ENCODE results near the gene CACNA1E.

The CACNA1E gene

DNA sequence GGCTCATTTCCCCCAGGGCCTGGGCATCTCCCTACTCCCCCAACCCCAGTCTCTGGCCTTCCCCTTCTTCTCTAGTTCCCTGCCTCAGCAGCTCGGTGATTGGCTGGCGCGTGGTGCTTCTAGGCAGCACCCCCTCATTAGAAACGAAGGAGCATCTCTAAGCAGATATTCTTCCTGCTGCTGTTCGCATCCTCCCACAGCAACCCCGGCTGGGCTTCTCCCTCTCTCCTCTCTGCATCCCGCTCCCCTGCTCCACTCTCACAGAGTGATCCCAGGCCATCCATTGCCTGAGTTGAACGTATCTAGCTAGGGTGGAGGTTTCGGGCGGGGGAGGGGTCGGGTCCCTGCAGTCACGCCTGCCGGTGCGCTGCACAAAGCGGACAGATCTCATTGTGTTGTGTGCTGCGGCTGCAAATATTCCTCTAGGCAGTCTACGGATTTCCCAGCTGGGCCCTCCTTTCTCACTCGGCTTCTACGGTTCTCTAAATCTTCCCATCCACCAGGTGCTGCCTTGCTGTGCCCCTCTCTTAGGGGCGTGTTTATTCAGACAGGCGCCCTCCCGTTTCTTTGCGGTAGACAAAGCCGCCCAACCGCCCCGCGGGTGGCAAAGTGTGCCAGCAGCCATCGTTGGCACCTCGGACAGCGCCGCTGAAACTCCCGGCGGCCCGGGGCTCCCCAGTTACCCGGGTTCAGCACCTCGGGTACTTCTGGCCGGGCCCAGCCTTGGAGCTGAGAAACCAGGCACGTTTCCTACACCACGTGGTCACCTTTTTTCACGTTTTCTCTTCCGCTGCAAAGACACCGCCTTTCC, 2.2 kb downstream of the CACNA1E start:
- DNase-seq: no peak

- DNase-seq: no peak
These were observed 2.7 kb downstream of the CACNA1E start for GRCh38 chr1:181486098-181486420.

DNA sequence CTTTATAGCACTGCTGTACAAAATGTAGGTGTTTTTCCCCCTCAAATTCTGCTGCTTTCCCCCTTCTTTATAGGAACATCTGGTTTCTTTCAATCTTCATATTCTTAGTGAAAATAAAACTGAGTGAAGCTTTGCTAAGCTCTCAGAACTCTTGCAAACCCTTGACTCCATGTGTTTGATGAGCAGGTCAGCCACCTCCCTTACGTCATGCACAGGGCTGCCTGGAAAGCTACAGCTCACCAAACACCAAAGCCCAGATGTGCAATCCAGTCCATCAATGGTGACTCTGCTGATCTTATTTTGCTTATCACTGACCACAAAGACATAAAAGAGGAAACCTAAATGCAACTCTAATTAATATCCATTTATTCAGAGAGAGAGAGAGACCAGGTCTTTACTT, 5.5 kb downstream of the CACNA1E start:
- no peak for DNase-seq

DNA sequence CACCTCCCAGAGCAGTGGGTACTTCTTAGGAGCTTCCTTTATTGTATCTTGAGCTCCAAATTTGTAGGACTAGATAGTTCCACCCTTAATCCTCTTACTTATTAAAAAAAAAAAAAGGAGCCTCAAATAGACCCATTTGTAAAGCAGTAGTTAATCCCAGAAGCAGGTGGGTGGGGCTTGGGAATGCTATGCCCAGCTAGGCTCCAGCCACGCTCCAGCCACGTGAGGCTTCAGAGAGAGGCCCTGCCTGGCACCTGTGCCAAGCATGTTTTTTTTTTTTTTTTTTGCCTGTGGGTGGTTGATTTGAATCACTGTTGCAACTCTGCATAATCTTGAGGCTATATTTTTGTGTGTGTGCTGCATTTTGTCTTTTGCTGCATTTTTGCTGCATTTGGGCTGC, 7.0 kb downstream of the CACNA1E start:
- DNase-seq: no peak

DNA sequence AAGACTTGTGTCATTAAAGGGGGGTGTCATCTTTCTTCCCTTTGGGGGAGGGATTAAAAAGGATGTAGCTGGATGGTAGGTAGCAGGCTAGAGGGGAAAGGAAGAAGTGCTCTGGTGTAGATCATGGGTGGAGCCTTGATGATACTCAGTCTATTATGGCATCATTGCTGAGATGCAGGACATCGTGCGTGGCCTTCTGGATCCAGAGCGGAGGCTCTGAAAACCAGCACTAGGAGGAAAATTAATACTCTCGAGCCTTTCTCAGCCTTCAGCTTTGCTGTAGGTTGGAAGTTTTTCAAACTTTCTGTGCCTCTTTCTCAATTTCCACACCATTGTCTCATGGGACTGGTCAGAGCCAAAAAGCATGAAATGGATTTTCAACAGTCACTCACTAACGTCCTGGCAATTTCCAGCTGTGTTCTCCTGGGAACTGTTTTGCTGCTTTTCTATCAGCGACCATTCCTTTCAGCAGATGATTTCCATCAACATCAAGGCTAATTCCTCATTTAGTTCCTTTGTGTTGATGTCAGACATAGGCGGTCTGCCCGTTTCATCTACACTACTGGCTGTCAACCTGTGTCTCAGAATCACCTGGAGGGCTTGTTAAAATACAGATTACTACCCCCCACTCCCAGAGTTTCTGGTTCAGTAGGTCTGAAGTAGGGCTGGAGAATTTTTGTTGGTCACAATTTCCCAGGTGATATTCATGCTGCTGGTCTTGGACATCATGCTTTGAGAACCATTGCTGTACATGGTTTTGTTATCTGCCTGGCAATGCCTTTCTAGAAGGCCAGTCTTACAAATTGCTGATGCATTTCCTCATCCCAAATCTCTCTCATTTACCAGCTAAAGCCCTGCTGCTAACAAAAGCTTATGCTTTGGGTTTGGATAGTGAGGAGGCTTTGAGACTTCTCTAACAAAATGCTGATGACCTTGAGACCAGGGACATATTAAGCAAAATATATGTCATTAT, 7.7 kb downstream of the CACNA1E start:
- no peak for DNase-seq

DNA sequence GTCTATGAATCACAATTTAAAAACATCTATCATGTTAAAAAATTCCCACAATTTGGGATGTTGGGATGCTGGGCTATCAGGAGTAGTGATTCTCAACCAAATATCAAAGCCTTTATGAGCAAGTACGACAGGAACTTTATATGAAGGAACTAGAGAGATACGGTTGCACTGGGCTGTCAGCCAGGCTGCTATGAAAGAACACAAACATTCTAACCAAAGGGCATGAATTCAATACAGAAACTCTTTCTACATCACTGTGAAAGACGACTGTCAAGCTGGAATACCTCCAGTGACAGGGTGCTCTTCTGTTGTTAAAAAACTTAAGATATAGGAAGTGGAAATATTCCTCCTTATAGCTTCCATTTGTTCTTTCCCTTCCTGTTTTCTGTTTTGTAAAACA, 9.8 kb downstream of the CACNA1E start:
- no peak for DNase-seq

DNA sequence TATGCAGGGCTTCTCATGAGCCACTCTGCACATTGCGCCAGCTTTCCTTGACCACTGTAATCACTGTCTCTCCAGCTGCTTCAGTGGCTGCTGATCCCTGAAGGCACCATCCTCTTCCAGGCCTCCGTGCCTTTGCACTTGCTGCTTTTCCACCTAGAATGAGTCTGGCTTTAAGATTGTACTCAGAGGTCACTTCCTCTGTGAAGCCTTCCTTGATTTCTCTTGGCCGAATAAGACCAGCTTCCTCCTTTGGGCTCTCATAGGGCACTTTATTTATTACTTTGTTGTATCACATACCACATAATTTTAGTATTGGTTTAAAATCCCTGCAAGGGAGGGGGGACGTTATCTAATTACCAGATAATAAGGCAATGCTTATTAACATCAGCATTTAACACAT, 10.6 kb downstream of the CACNA1E start:
- DNase-seq: no peak

GRCh38 chr1:181496759-181497158, 13.4 kb downstream of the CACNA1E start:
- DNase-seq: no peak

GRCh38 chr1:181497870-181498269, 14.6 kb downstream of the CACNA1E start:
- no peak for DNase-seq

GRCh38 chr1:181499825-181500224, 16.5 kb downstream of the CACNA1E start:
- DNase-seq: no peak

GRCh38 chr1:181500636-181501035, 17.3 kb downstream of the CACNA1E start:
- DNase-seq: no peak

- DNase-seq: no peak
These were observed 18.3 kb downstream of the CACNA1E start for GRCh38 chr1:181501612-181502011.

- no peak for DNase-seq
These were observed 20.0 kb downstream of the CACNA1E start for GRCh38 chr1:181503171-181503810.

- no peak for DNase-seq
These were observed 21.1 kb downstream of the CACNA1E start for GRCh38 chr1:181504399-181504842.

DNA sequence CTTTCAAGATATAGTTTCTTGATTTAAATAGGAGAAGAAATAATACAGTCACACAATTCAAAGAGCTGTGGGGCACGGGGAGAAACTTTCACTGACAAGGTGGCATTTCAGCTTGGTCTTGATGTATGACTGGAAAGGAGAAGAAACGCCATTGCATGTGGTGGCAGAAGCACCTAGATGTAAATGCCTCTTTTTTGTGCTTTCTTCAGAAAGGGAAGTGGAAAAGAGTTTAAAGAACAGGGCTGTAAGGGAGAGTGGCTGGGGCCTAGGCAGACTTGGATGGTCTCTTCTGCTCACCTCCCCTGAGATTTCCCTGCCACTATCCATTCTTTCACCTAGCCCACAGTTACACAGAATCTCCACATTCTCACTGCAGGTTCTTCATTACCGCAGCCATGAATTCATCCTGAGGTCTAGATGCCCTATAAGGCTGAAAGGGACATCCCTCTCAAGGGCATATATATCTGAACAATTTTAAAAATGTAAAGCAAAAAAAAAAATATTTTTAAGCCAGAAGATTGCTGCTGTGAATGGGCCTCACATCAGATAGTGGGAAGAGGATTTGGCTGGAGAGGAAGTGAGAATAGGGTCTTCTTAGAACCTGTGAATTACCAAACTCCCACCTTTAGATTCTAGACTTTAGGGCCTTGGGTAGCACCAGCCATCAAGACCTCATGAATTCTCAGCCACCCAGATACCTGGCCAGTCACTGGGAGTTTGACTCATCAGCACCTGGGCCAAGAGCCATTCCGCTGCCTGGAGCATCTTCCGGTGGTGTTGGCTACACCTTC, 23.4 kb downstream of the CACNA1E start:
- DNase-seq: no peak

DNA sequence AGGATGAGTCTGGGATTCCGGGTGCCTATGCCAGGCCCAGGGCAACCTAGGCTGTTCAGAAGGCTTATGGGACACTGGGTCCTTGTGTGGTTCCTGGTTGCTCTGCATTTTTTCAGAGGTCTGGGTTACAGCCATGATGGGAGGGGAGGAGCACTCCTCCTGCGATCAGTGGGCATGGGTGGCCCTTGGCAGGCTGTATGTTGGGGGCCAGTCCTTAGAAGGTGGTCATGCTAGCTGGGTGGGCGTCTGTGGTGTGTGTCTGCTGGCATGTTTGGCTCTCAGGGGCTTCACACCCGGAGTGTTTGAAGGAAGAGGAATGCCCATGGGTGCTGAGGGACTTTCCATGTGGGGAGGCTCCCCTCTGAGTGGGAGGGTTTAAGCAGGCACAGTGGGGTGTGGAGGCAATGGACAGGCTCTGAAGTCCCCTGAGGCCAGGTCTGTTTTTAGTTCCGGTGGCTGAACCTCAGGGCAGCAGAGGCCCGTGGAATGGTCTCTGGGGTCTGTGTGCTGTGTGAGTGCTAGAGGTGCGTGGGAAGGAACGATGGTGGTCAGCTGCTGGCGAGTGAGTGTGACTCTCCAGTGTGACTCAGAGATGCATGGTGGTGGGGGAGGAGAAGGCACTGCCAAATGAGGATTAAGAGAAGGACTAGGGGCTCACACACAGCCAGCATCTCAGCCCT, 25.3 kb downstream of the CACNA1E start:
- DNase-seq: no peak

- DNase-seq: no peak
These were observed 30.5 kb downstream of the CACNA1E start for GRCh38 chr1:181513786-181514297.

GRCh38 chr1:181514298-181515290, 31.3 kb downstream of the CACNA1E start:
- no peak for DNase-seq

GRCh38 chr1:181516706-181517105, 33.4 kb downstream of the CACNA1E start:
- DNase-seq: no peak

GRCh38 chr1:181517181-181517875, 34.0 kb downstream of the CACNA1E start:
- DNase-seq: no peak
